Measurements from ENCODE around the gene PSENEN.

The PSENEN gene

GRCh38 chr19:35729021-35729420 lies 16.4 kb upstream of the PSENEN start:
- peaks cover 95% of the 10 kb centered on the region for H3K36me3 ChIP-seq (ENCODE audit: control insufficient read depth, insufficient read depth, low read length)
- H3K4me3 ChIP-seq (ENCODE audit: low read depth, low read length), result no peak overlapping the region
- H3K27me3 ChIP-seq (ENCODE audit: control insufficient read depth, insufficient read depth, low read length), result no peaks in the 10 kb centered on the region
- no peaks in the 10 kb centered on the region for H3K4me1 ChIP-seq (ENCODE audit: control insufficient read depth, insufficient read depth, low read length)
- no peak overlapping the region for H3K9ac ChIP-seq (ENCODE audit: low read depth, low read length)
- H3K9me3 ChIP-seq (ENCODE audit: control insufficient read depth, insufficient read depth, low read length), result no peaks in the 10 kb centered on the region
- no peak overlapping the region for H3K27ac ChIP-seq (ENCODE audit: low read depth, low read length)

DNA sequence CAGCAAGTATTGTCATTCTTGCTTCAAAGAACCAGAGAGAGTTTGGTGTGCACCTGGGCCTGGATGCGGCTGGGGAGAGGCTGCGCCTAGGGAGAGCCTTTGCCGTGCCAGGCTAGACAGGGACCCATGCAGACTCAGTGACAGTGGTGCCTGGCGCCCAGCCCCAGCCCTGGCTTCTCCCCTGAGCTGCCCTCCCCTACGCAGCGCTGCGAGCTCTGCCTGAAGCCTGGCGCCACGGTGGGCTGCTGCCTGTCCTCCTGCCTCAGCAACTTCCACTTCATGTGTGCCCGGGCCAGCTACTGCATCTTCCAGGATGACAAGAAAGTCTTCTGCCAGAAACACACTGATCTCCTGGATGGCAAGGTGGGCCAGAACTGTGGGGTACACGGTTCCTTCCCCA lies 15.7 kb upstream of the PSENEN start:
- Histone ChIP-seq H3K9ac (ENCODE audit: low read depth, low read length) (no peak overlapping the region), H3K36me3 (ENCODE audit: control insufficient read depth, insufficient read depth, low read length) (peaks cover 95% of the 10 kb centered on the region), H3K27me3 (ENCODE audit: control insufficient read depth, insufficient read depth, low read length) (no peaks in the 10 kb centered on the region), H3K4me1 (ENCODE audit: control insufficient read depth, insufficient read depth, low read length) (no peaks in the 10 kb centered on the region), H3K27ac (ENCODE audit: low read depth, low read length) (no peak overlapping the region), H3K4me3 (ENCODE audit: low read depth, low read length) (no peak overlapping the region), H3K9me3 (ENCODE audit: control insufficient read depth, insufficient read depth, low read length) (no peaks in the 10 kb centered on the region)

DNA sequence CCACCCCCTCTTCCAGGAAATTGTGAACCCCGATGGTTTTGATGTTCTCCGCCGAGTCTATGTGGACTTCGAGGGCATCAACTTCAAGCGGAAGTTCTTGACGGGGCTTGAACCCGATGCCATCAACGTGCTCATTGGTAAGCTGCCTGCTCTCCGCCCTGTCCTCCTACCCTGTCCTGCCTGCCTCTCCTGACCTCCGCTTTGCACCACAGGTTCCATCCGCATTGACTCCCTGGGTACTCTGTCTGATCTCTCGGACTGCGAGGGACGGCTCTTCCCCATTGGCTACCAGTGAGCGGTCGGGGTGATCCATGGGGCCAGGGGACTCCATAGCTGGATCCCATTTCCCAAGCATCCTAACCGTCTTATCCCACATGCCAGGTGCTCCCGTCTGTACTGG lies 15.1 kb upstream of the PSENEN start:
- H3K36me3 ChIP-seq (ENCODE audit: control insufficient read depth, insufficient read depth, low read length), result peaks cover 95% of the 10 kb centered on the region
- no peaks in the 10 kb centered on the region for H3K9me3 ChIP-seq (ENCODE audit: control insufficient read depth, insufficient read depth, low read length)
- no peak overlapping the region for H3K4me3 ChIP-seq (ENCODE audit: low read depth, low read length)
- H3K4me1 ChIP-seq (ENCODE audit: control insufficient read depth, insufficient read depth, low read length), result no peaks in the 10 kb centered on the region
- no peak overlapping the region for H3K27ac ChIP-seq (ENCODE audit: low read depth, low read length)
- no peak overlapping the region for H3K9ac ChIP-seq (ENCODE audit: low read depth, low read length)
- H3K27me3 ChIP-seq (ENCODE audit: control insufficient read depth, insufficient read depth, low read length), result no peaks in the 10 kb centered on the region

- H3K4me3 ChIP-seq (ENCODE audit: low read depth, low read length), result no peak overlapping the region
- no peak overlapping the region for H3K27ac ChIP-seq (ENCODE audit: low read depth, low read length)
- H3K36me3 ChIP-seq (ENCODE audit: control insufficient read depth, insufficient read depth, low read length), result peaks cover 94% of the 10 kb centered on the region
- H3K9ac ChIP-seq (ENCODE audit: low read depth, low read length), result no peak overlapping the region
- no peaks in the 10 kb centered on the region for H3K27me3 ChIP-seq (ENCODE audit: control insufficient read depth, insufficient read depth, low read length)
- no peaks in the 10 kb centered on the region for H3K9me3 ChIP-seq (ENCODE audit: control insufficient read depth, insufficient read depth, low read length)
- H3K4me1 ChIP-seq (ENCODE audit: control insufficient read depth, insufficient read depth, low read length), result no peaks in the 10 kb centered on the region
Observed at GRCh38 chr19:35731353-35731752, 14.1 kb upstream of the PSENEN start.

GRCh38 chr19:35731779-35732405 lies 13.6 kb upstream of the PSENEN start:
- H3K27ac ChIP-seq (ENCODE audit: low read depth, low read length), result no peak overlapping the region
- H3K9ac ChIP-seq (ENCODE audit: low read depth, low read length), result no peak overlapping the region
- no peaks in the 10 kb centered on the region for H3K4me1 ChIP-seq (ENCODE audit: control insufficient read depth, insufficient read depth, low read length)
- no peak overlapping the region for H3K4me3 ChIP-seq (ENCODE audit: low read depth, low read length)
- no peaks in the 10 kb centered on the region for H3K27me3 ChIP-seq (ENCODE audit: control insufficient read depth, insufficient read depth, low read length)
- H3K36me3 ChIP-seq (ENCODE audit: control insufficient read depth, insufficient read depth, low read length), result peaks cover 96% of the 10 kb centered on the region
- H3K9me3 ChIP-seq (ENCODE audit: control insufficient read depth, insufficient read depth, low read length), result no peaks in the 10 kb centered on the region

GRCh38 chr19:35732540-35733179 lies 12.8 kb upstream of the PSENEN start:
- Histone ChIP-seq H3K27me3 (ENCODE audit: control insufficient read depth, insufficient read depth, low read length) (no peaks in the 10 kb centered on the region), H3K4me3 (ENCODE audit: low read depth, low read length) (no peak overlapping the region), H3K4me1 (ENCODE audit: control insufficient read depth, insufficient read depth, low read length) (no peaks in the 10 kb centered on the region), H3K36me3 (ENCODE audit: control insufficient read depth, insufficient read depth, low read length) (peaks cover 96% of the 10 kb centered on the region), H3K9me3 (ENCODE audit: control insufficient read depth, insufficient read depth, low read length) (no peaks in the 10 kb centered on the region), H3K27ac (ENCODE audit: low read depth, low read length) (no peak overlapping the region), H3K9ac (ENCODE audit: low read depth, low read length) (no peak overlapping the region)

- Histone ChIP-seq H3K9ac (ENCODE audit: low read depth, low read length) (no peak overlapping the region), H3K27me3 (ENCODE audit: control insufficient read depth, insufficient read depth, low read length) (no peaks in the 10 kb centered on the region), H3K4me3 (ENCODE audit: low read depth, low read length) (no peak overlapping the region), H3K36me3 (ENCODE audit: control insufficient read depth, insufficient read depth, low read length) (peaks cover 96% of the 10 kb centered on the region), H3K27ac (ENCODE audit: low read depth, low read length) (no peak overlapping the region), H3K9me3 (ENCODE audit: control insufficient read depth, insufficient read depth, low read length) (no peaks in the 10 kb centered on the region), H3K4me1 (ENCODE audit: control insufficient read depth, insufficient read depth, low read length) (no peaks in the 10 kb centered on the region)
Observed at GRCh38 chr19:35733180-35734125, 12.0 kb upstream of the PSENEN start.

DNA sequence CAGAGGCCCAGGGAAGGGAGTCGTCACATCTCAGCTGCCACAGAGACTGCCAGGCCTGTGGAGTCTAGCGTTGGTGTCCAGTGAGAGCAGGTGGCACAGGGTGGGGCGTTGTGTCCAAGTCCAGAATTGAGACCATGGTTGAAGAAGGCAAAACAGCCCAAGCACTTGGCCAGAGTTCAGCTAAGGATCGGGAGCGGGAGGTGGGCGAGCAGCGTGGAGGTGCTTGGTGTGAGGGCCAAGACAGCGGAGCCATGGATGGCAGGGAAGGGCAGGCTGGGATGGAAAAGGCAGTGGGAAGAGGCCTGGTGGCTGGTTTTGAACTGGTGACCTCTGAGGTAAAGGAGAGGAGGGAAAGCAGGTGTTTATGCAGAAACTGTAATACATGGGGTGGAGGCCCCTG lies 11.2 kb upstream of the PSENEN start:
- Histone ChIP-seq H3K27me3 (ENCODE audit: control insufficient read depth, insufficient read depth, low read length) (no peaks in the 10 kb centered on the region), H3K9ac (ENCODE audit: low read depth, low read length) (no peak overlapping the region), H3K9me3 (ENCODE audit: control insufficient read depth, insufficient read depth, low read length) (no peaks in the 10 kb centered on the region), H3K4me3 (ENCODE audit: low read depth, low read length) (no peak overlapping the region), H3K4me1 (ENCODE audit: control insufficient read depth, insufficient read depth, low read length) (no peaks in the 10 kb centered on the region), H3K36me3 (ENCODE audit: control insufficient read depth, insufficient read depth, low read length) (peaks cover 96% of the 10 kb centered on the region), H3K27ac (ENCODE audit: low read depth, low read length) (no peak overlapping the region)

GRCh38 chr19:35734889-35735288 lies 10.6 kb upstream of the PSENEN start:
- Histone ChIP-seq H3K9ac (ENCODE audit: low read depth, low read length) (no peak overlapping the region), H3K27ac (ENCODE audit: low read depth, low read length) (no peak overlapping the region), H3K9me3 (ENCODE audit: control insufficient read depth, insufficient read depth, low read length) (no peaks in the 10 kb centered on the region), H3K4me1 (ENCODE audit: control insufficient read depth, insufficient read depth, low read length) (no peaks in the 10 kb centered on the region), H3K36me3 (ENCODE audit: control insufficient read depth, insufficient read depth, low read length) (peaks cover 90% of the 10 kb centered on the region), H3K27me3 (ENCODE audit: control insufficient read depth, insufficient read depth, low read length) (no peaks in the 10 kb centered on the region), H3K4me3 (ENCODE audit: low read depth, low read length) (no peak overlapping the region)

DNA sequence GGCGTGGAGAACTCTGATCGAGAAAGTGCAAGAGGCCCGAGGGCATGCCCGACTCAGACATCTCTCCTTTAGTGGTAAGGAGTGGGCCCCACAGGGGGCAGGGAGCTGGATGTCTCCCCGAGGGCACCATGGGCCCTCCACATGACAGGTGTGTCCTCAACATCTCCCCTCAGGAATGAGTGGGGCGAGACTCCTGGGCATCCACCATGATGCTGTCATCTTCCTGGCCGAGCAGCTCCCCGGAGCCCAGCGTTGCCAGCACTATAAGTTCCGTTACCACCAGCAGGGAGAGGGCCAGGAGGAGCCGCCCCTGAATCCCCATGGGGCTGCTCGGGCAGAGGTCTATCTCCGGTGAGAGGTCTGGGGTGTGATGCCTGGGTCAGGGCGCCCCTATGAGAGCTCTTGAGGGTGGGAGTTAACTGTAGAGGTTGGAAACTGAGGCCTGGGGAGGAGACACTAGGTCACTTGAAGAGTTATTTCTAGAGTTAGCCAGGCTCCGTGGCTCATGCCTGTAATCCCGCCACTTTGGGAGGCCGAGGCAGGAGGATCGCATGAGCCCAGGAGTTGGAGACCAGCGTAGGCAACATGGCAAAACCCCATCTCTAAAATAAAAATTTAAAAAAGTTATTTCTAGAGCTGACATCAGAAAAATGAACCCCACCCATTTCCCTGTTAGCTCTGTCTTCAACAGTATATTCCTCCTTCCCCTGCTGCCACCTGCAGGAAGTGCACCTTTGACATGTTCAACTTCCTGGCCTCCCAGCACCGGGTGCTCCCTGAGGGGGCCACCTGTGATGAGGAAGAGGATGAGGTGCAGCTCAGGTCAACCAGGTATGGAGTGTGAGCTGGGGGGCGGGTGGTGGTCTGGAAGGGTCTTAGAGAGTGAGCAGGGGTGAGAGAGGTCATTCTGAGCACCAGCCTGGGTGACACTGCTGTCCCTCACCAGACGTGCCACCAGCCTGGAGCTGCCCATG lies 8.3 kb upstream of the PSENEN start:
- Histone ChIP-seq H3K36me3 (ENCODE audit: control insufficient read depth, insufficient read depth, low read length) (peaks cover 67% of the 10 kb centered on the region), H3K27ac (ENCODE audit: low read depth, low read length) (no peak overlapping the region), H3K9ac (ENCODE audit: low read depth, low read length) (no peak overlapping the region)

More for the DNA sequence above, 8.3 kb upstream of the PSENEN start:
- Histone ChIP-seq H3K4me3 (ENCODE audit: low read depth, low read length) (no peak overlapping the region), H3K27me3 (ENCODE audit: control insufficient read depth, insufficient read depth, low read length) (no peaks in the 10 kb centered on the region), H3K4me1 (ENCODE audit: control insufficient read depth, insufficient read depth, low read length) (no peaks in the 10 kb centered on the region), H3K9me3 (ENCODE audit: control insufficient read depth, insufficient read depth, low read length) (no peaks in the 10 kb centered on the region)
